OCI-LY3 (cell line): ENCODE measurements around the gene NR4A2.
A peak's percentile ranks its signal among the peaks of the same experiment; 100 is the strongest.

ENCODE experiments used
- H2AFZ ChIP-seq: fragments of 200-600, 300-600 bp; shearing (Covaris generic); 2 replicates; pipeline ENCODE4 v1.6.0; 2014; ENCODE audit warnings: antibody characterized with exemption, low read depth, low read length
- H3K27ac ChIP-seq: fragments of 200-600, 300-600 bp; sonication (generic); 2 replicates; pipeline ENCODE4 v1.5.1; 2014; ENCODE audit warnings: mild to moderate bottlenecking, low read length, moderate library complexity, mixed read lengths
- H3K27me3 ChIP-seq: fragments of 200-600, 300-600 bp; sonication (generic); 2 replicates; pipeline ENCODE4 v1.6.1; 2014; ENCODE audit warnings: low read depth, low read length, mixed read lengths
- H3K36me3 ChIP-seq: fragments of 200-600, 300-600 bp; sonication (generic); replicated peaks from 2 replicates; pipeline ENCODE3; 2014; ENCODE audit warnings: low read depth, low read length, mixed read lengths
- H3K4me1 ChIP-seq: fragments of 300-600, 200-600 bp; sonication (generic); 2 replicates; pipeline ENCODE4 v1.6.1; 2014; ENCODE audit warnings: low read length, mixed read lengths
- H3K4me2 ChIP-seq: fragments of 200-600, 300-600 bp; sonication (generic); 2 replicates; pipeline ENCODE4 v1.6.1; 2014; ENCODE audit warnings: low read length, mixed read lengths
- H3K4me3 ChIP-seq: fragments of 300-600, 200-600 bp; sonication (generic); 2 replicates; pipeline ENCODE4 v1.5.1; 2014; ENCODE audit warnings: antibody characterized with exemption, mild to moderate bottlenecking, low read length, moderate library complexity
- H3K79me2 ChIP-seq: fragments of 300-600, 200-600 bp; shearing (Covaris generic); 2 replicates; pipeline ENCODE4 v1.6.1; 2014; ENCODE audit warnings: mild to moderate bottlenecking, low read length, mixed read lengths
- H3K9ac ChIP-seq: fragments of 300-600, 200-600 bp; shearing (Covaris generic); 2 replicates; pipeline ENCODE4 v1.6.0; 2014; ENCODE audit warnings: mild to moderate bottlenecking, low read length, moderate library complexity
- H3K9me3 ChIP-seq: fragments of 200-600, 300-600 bp; shearing (Covaris generic); 2 replicates; pipeline ENCODE4 v1.6.1; 2014; ENCODE audit warnings: low read length, mixed read lengths; ENCODE audit not compliant: insufficient read depth
- H4K20me1 ChIP-seq: fragments of 200-600, 300-600 bp; sonication (generic); 2 replicates; pipeline ENCODE4 v1.6.1; 2016; ENCODE audit warnings: low read length, mixed read lengths; ENCODE audit not compliant: insufficient read depth
- CTCF ChIP-seq: fragments of 200-600, 300-600 bp; sonication (generic); IDR thresholded peaks from 2 replicates; pipeline ENCODE4 v1.5.1; 2014; ENCODE audit warnings: antibody characterized with exemption, low read length, low read depth
- EZH2phosphoT487 ChIP-seq: fragments of 200-600 bp; shearing (Covaris generic); IDR thresholded peaks from 2 replicates; pipeline ENCODE4 v1.6.1; 2018; ENCODE audit warnings: antibody characterized with exemption, mixed run types, low read depth

The NR4A2 gene

DNA sequence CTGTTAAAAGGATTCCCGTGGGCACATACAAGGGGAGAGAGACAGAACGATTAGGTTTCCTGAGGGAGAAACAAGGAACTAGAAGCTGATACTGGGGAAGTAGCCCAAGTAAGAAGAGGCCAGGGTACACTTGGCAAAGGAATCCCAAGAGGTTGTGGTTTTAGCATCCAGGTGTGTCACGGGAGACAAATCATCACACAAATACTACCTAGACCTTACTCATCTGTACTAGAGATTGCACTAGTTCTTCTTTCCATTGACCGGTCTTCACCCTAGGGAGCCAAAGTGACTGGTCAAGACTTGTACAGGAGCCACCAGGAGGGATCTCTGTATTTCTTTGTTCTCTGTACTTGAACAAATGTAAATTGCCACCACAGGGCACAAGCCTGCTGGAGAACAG, 14.2 kb upstream of the NR4A2 start:
- no peaks in the 10 kb centered on the region for H4K20me1 ChIP-seq
- H3K27me3 ChIP-seq = no peaks in the 10 kb centered on the region
- H2AFZ ChIP-seq = no peak overlapping the region
- H3K36me3 ChIP-seq = no peaks in the 10 kb centered on the region
- no peak overlapping the region for H3K4me3 ChIP-seq
- H3K9me3 ChIP-seq = no peaks in the 10 kb centered on the region
- H3K79me2 ChIP-seq = no peaks in the 10 kb centered on the region
- H3K9ac ChIP-seq = no peak overlapping the region
- no peak overlapping the region for H3K27ac ChIP-seq
- H3K4me1 ChIP-seq = peaks cover 6% of the 10 kb centered on the region
- H3K4me2 ChIP-seq = no peak overlapping the region
- TF ChIP-seq CTCF (no peak), EZH2phosphoT487 (no peak)

GRCh38 chr2:156345582-156345981, 13.1 kb upstream of the NR4A2 start:
- Histone ChIP-seq H3K4me1 (peaks cover 11% of the 10 kb centered on the region), H2AFZ (no peak overlapping the region), H3K4me2 (no peak overlapping the region), H4K20me1 (no peaks in the 10 kb centered on the region), H3K9me3 (no peaks in the 10 kb centered on the region), H3K27ac (no peak overlapping the region), H3K79me2 (no peaks in the 10 kb centered on the region), H3K36me3 (no peaks in the 10 kb centered on the region), H3K27me3 (no peaks in the 10 kb centered on the region), H3K4me3 (no peak overlapping the region), H3K9ac (no peak overlapping the region)
- TF ChIP-seq CTCF (no peak), EZH2phosphoT487 (no peak)

- H2AFZ ChIP-seq = no peak overlapping the region
- peaks cover 17% of the 10 kb centered on the region for H3K4me1 ChIP-seq
These were observed 11.4 kb upstream of the NR4A2 start for GRCh38 chr2:156343940-156344301.

DNA sequence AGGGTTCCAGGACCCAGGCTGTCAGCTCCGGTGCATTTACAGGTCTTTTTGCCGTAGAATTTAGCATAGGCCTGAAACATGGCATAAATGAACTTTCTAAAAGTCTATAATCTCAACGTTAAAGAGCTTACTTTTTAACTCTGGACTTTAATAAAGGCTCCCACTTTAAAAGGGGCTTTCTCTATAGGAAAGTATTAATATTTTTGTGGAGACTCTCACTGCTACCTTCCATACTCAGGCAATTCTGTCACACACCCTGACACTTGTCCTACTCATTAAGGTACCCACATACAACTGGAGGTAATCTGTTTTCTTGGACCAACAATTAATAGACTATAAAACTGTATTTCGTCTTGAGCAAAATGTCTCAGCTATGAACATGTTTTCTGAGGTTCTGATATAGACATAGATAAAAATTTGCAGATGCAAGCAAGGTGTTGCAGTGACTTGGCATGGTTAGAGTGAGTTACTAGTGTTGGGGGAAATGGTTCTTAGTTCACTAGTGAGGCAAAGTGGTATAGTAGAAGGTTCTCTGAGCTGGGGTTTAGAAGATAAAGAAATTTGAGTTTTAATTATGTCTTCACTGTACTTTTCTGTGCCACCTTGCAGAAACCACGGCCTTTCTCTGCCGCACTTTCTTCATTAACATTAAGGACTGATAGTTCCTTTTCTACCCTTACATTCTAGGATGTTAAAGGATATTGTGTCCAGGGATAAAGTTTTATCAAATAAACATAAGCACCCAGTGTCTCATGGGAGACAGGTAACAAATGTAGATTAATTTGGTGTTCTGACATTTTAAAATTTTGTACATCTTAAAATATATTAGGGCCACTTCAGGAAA, 10.8 kb upstream of the NR4A2 start:
- no peak for TF ChIP-seq EZH2phosphoT487
- TF ChIP-seq CTCF = no peak
- Histone ChIP-seq H3K9ac (peak overlapping the region; percentile 82), H3K79me2 (no peaks in the 10 kb centered on the region), H3K9me3 (no peaks in the 10 kb centered on the region), H3K36me3 (no peaks in the 10 kb centered on the region), H3K27me3 (no peaks in the 10 kb centered on the region), H3K4me3 (peak overlapping the region; percentile 90), H4K20me1 (no peaks in the 10 kb centered on the region), H3K27ac (peak overlapping the region; percentile 60), H2AFZ (peak overlapping the region; percentile 83), H3K4me2 (peak overlapping the region; percentile 76), H3K4me1 (peaks cover 17% of the 10 kb centered on the region)

More at GRCh38 chr2:156343940-156344301, 11.4 kb upstream of the NR4A2 start:
- Histone ChIP-seq H3K9ac (no peak overlapping the region), H3K27ac (no peak overlapping the region), H3K27me3 (no peaks in the 10 kb centered on the region), H3K4me2 (no peak overlapping the region), H3K36me3 (no peaks in the 10 kb centered on the region), H3K9me3 (no peaks in the 10 kb centered on the region), H3K79me2 (no peaks in the 10 kb centered on the region), H3K4me3 (no peak overlapping the region), H4K20me1 (no peaks in the 10 kb centered on the region)
- TF ChIP-seq CTCF (no peak), EZH2phosphoT487 (no peak)
